Upper lobe of right lung (tissue), 1 donor: ENCODE results near the gene LRFN2. TPM values are rescaled to one million over a fixed set of nuclear protein-coding genes. Genes with fewer than 3 reads are reported as not detected.

Experiments used
- ATAC-seq: fragments of 200-7000 bp; cut with Tn5 transposase; one replicate; pipeline ENCODE4 v1.9.1; 2020; ENCODE audit warnings: mild to moderate bottlenecking, moderate library complexity
- DNase-seq: peaks from one replicate; pipeline ENCODE4 v3.0.0-alpha.2; 2020
- H3K27ac ChIP-seq: fragments of 200-600 bp; one replicate; pipeline ENCODE4 v1.8.0; 2022
- H3K27me3 ChIP-seq: fragments of 200-600 bp; one replicate; pipeline ENCODE4 v1.8.0; 2022; ENCODE audit warnings: mild to moderate bottlenecking
- H3K36me3 ChIP-seq: fragments of 200-600 bp; one replicate; pipeline ENCODE4 v1.8.0; 2022
- H3K4me1 ChIP-seq: fragments of 200-600 bp; one replicate; pipeline ENCODE4 v1.8.0; 2022
- H3K4me3 ChIP-seq: fragments of 200-600 bp; one replicate; pipeline ENCODE4 v1.8.0; 2022; ENCODE audit warnings: mild to moderate bottlenecking
- H3K9me3 ChIP-seq: fragments of 200-600 bp; one replicate; pipeline ENCODE4 v1.8.0; 2022
- intact Hi-C: fragments of 100-400 bp; cut with DNase I; formaldehyde crosslinking; loops from one replicate; pipeline ENCODE4 v1.11.0; 2022
- total RNA-seq: library from RNA; stranded (reverse); fragmentation: NEBNext Ultra II Directional; extraction: Animal tissue kit (Norgen Biotek cat#: 25700); gene quantifications from one replicate; pipeline ENCODE4 v1.2.1, GENCODE V29; 2021
- TF ChIP-seq, protein P1 (sequence below): fragments of 200-600 bp; IDR thresholded peaks from one replicate; pipeline ENCODE4 v1.8.0; 2022; ENCODE audit warnings: antibody characterized with exemption
- donor health status: DM: no; HTN: yes; CAD: no; lungs with severe emphysema.

Gene LRFN2
- total RNA-seq, 1 donor from 2014 or later, result not detected

DNA sequence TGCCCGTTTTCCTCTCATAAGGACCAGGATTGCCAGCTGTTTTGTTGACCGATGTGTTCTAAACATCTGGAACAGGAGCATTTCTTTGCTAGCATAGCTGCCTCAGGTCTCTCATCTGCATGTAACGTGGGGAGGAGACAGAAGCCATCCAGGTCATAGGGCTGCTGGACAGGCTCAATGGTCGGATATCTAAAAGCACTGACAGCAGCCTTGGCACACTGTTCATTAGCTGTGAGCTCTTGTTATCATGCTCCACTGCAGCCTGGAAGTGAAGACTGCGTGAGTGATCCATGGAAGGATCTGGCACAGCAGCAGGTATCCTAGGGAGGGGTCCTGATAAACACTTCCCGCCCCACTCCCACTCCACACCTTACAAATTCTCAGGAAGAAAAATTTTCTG is 175.3 kb downstream of the LRFN2 start:
- Histone ChIP-seq H3K4me1 (no peaks in the 10 kb centered on the region), H3K36me3 (no peaks in the 10 kb centered on the region), H3K4me3 (no peak overlapping the region), H3K27ac (no peak overlapping the region), H3K27me3 (no peaks in the 10 kb centered on the region), H3K9me3 (no peaks in the 10 kb centered on the region)
- TF ChIP-seq, protein P1, sequence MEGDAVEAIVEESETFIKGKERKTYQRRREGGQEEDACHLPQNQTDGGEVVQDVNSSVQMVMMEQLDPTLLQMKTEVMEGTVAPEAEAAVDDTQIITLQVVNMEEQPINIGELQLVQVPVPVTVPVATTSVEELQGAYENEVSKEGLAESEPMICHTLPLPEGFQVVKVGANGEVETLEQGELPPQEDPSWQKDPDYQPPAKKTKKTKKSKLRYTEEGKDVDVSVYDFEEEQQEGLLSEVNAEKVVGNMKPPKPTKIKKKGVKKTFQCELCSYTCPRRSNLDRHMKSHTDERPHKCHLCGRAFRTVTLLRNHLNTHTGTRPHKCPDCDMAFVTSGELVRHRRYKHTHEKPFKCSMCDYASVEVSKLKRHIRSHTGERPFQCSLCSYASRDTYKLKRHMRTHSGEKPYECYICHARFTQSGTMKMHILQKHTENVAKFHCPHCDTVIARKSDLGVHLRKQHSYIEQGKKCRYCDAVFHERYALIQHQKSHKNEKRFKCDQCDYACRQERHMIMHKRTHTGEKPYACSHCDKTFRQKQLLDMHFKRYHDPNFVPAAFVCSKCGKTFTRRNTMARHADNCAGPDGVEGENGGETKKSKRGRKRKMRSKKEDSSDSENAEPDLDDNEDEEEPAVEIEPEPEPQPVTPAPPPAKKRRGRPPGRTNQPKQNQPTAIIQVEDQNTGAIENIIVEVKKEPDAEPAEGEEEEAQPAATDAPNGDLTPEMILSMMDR, result no peak
- DNase-seq (no peak), ATAC-seq (no peak)
- intact Hi-C loops, result no loop called here

DNA sequence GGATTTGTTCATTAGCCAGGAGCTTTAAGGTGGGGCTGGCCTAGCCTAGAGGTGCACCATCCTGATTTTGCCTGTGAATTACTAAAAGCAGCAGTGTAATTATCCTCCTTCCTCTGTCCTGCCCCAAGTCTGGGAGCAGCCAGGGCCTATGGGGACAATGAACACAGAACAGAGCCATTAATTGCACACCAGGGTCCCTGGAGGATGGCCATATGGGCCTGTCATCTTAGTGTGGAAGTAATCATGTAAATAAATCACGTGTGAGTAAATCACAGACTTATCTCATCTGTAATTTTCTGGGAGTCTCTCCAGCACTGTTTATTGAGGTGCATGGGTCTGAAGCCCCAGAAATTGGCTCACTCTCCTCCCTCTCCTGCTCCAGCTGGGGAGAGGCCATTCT is 176.3 kb downstream of the LRFN2 start:
- Histone ChIP-seq H3K9me3 (no peaks in the 10 kb centered on the region), H3K27ac (no peak overlapping the region), H3K36me3 (no peaks in the 10 kb centered on the region), H3K4me3 (no peak overlapping the region), H3K4me1 (no peaks in the 10 kb centered on the region), H3K27me3 (no peaks in the 10 kb centered on the region)
- ATAC-seq, result no peak
- TF ChIP-seq, protein P1, result no peak
- no peak for DNase-seq
- intact Hi-C loops, result no loop called here

DNA sequence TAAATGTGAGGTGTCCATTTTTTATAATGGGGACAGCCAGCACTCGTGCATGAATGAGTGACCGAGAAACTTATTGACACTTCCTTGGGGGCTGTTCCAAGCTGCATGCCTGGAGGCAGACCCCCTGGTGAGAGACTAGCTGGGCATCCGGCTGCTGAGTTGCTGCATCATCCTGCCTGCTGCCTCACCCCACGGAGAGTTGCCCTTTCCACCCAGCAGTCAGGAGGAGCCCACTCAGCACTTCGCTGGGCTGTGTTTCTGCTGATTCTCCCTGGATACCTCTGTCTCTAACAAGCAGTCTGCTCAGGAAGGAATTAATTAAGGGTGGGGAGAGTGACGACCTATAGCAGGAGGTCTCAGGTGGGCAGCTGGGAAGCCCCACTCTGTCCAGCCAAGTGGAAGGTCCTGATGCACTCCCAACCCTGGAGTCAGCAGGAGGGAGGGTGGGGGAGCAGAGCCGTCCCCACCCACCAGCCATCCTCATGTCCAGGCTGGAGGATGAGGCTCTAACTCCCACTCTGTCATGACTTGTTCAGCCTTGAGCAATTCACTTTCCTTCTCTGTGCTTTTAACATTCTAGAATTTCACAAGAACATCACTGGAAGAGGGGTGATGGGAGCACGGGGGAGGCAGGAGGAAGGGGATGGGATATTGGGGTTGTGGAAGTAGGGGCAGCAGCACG is 177.3 kb downstream of the LRFN2 start:
- intact Hi-C loops, result no loop called here

DNA sequence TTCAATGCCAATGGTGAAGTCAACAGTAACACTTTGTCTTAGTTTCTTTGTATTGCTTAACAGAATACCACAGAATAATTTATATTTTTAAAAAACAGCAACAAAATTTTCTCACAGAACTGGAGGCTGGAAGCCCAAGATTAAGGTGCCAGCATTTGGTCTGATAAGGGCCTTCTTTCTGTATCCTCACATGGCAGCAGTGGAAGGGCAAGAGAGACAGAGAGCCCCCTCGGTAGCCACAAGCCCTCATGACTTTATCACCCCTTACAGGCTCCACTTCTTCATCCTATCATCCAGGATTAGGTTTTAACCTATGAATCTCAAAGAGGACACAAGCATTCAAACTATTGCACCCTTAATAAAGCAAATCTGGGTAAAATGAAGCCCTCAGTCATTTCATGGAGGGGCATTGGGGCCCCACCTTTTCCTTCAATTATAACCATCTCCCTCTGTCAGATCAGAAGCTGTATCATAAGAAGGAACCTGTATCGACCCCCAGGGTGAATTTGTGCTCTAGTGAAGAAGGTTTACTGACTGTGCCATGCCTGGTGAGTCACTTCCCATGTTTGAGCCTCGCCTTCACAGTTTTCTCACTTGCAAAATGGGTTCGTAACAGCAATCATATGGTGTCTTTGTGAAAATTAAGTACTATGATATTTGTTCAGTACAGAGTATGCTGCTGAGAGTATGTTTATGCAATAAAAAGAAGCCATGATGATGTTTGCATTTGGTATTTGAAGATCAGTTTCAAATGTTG is 178.2 kb downstream of the LRFN2 start:
- no peaks in the 10 kb centered on the region for H3K36me3 ChIP-seq
- no peak overlapping the region for H3K27ac ChIP-seq
- no peaks in the 10 kb centered on the region for H3K9me3 ChIP-seq
- TF ChIP-seq, protein P1, result no peak
- H3K4me1 ChIP-seq, result no peaks in the 10 kb centered on the region
- intact Hi-C loops, result no loop called here
- ATAC-seq (no peak), DNase-seq (no peak)
- H3K27me3 ChIP-seq, result no peaks in the 10 kb centered on the region
- no peak overlapping the region for H3K4me3 ChIP-seq

More for the DNA sequence above, 177.3 kb downstream of the LRFN2 start:
- Histone ChIP-seq H3K9me3 (no peaks in the 10 kb centered on the region), H3K36me3 (no peaks in the 10 kb centered on the region), H3K4me3 (no peak overlapping the region), H3K4me1 (no peaks in the 10 kb centered on the region), H3K27ac (no peak overlapping the region), H3K27me3 (no peaks in the 10 kb centered on the region)
- ATAC-seq, result no peak
- no peak for DNase-seq
- TF ChIP-seq, protein P1, result no peak

DNA sequence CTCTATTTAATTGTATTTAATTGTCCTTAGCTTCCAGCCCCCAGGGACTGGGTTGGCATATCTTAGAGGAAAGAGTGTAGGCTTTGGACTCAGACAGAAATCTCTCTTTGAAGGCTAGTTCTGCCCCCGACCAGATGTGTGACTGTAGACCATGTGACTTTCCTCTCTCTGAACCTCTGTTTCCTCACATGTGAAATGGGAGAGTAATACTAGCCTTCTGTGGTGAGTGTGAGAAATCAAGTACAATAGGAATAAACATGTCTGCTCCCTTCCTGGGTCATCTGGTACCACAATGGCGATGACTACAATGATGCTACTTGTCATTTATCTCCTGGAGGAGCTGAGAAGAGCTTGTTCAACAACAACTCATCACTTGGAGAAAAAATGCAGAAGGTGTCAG is 179.9 kb downstream of the LRFN2 start:
- Histone ChIP-seq H3K27ac (no peak overlapping the region), H3K4me1 (no peaks in the 10 kb centered on the region), H3K9me3 (no peaks in the 10 kb centered on the region), H3K4me3 (no peak overlapping the region), H3K27me3 (no peaks in the 10 kb centered on the region), H3K36me3 (no peaks in the 10 kb centered on the region)
- TF ChIP-seq, protein P1, result no peak
- DNase-seq (no peak), ATAC-seq (no peak)
- intact Hi-C loops, result no loop called here
